Endothelial cell of umbilical vein (primary cell): Measurements from ENCODE around the gene SCGB3A1. TPM values are rescaled to one million over a fixed set of nuclear protein-coding genes. Genes with fewer than 3 reads are reported as not detected.

Experiments used
- BruUV-seq: library from RNA; stranded (reverse); fragments of 400-500 nt; replicated peaks from 2 replicates; lab custom pipeline; 2021; lab: Mats Ljungman, UMichigan
- CTCF ChIA-PET: fragments of 300-600, 350-600 bp; sonication (Branson Sonifier 250); formaldehyde crosslinking; loops from one replicate; lab custom pipeline; 2021; ENCODE audit warnings: antibody characterized with exemption, inconsistent platforms; lab: Charles Lee
- POLR2A ChIA-PET: fragments of 300-600, 350-600 bp; sonication (Branson Sonifier 250); formaldehyde crosslinking; loops from one replicate; lab custom pipeline; 2021; ENCODE audit warnings: antibody characterized with exemption, inconsistent platforms; lab: Charles Lee
- DNase-seq: peaks from one replicate; pipeline ENCODE4 v3.0.0-alpha.2; 2011; ENCODE audit warnings: low read depth, low spot score
- FAIRE-seq: peaks from 2 replicates; lab custom pipeline; 2011; peaks lifted over from hg19 to GRCh38; lab: Jason Lieb, UNC
- H2AFZ ChIP-seq: 2 replicates; pipeline ENCODE4 v1.6.0; 2012; ENCODE audit warnings: low read depth, low read length, control low read depth, inconsistent platforms
- H3K27ac ChIP-seq: 2 replicates; pipeline ENCODE4 v1.5.1; 2011; ENCODE audit warnings: low read depth, mild to moderate bottlenecking, control low read depth, low read length, moderate library complexity; ENCODE audit not compliant: insufficient read depth
- H3K27me3 ChIP-seq, 2 experiments: 2 replicates each; pipeline versions ENCODE4 v1.6.0 to v1.6.1; 2011; ENCODE audit warnings: low read length in 2 of 2, mixed read lengths in 1 of 2; ENCODE audit not compliant: control insufficient read depth in 2 of 2, insufficient read depth in 2 of 2
- H3K36me3 ChIP-seq, 2 experiments: 2 replicates in 1 of 2; 3 replicates in 1 of 2; pipeline ENCODE4 v1.5.1; 2011; ENCODE audit warnings: low read length in 2 of 2, mild to moderate bottlenecking in 1 of 2, moderate library complexity in 1 of 2; ENCODE audit not compliant: control insufficient read depth in 2 of 2, insufficient read depth in 2 of 2; ENCODE audit errors: extremely low read depth in 1 of 2
- H3K4me1 ChIP-seq: 3 replicates; pipeline ENCODE4 v1.5.1; 2011; ENCODE audit warnings: mild to moderate bottlenecking, low read length; ENCODE audit not compliant: control insufficient read depth, insufficient read depth; ENCODE audit errors: extremely low read depth
- H3K4me2 ChIP-seq: 2 replicates; pipeline ENCODE4 v1.6.1; 2011; ENCODE audit warnings: low read length, control low read depth, mixed read lengths; ENCODE audit not compliant: insufficient read depth
- H3K4me3 ChIP-seq, 3 experiments: fragments of 200-600 bp in 1 of 3; sonication (generic), shearing (Covaris generic) in 1 of 3; replicated peaks in 1 of 3; 2 replicates each; pipeline ENCODE4 v1.5.1; 2011 to 2016; ENCODE audit warnings: control low read depth in 3 of 3, low read length in 3 of 3, mild to moderate bottlenecking in 2 of 3, inconsistent platforms in 1 of 3, low read depth in 1 of 3, moderate library complexity in 1 of 3; ENCODE audit not compliant: insufficient read depth in 1 of 3
- H3K79me2 ChIP-seq: 2 replicates; pipeline ENCODE4 v1.6.0; 2012; ENCODE audit warnings: low read length, inconsistent platforms; ENCODE audit not compliant: control insufficient read depth, insufficient read depth
- H3K9ac ChIP-seq: replicated peaks from 2 replicates; pipeline ENCODE3; 2011; ENCODE audit warnings: low read length, control low read depth; ENCODE audit not compliant: insufficient read depth; ENCODE audit errors: extremely low read depth
- H3K9me1 ChIP-seq: replicated peaks from 3 replicates; pipeline ENCODE4 v1.6.0; 2011; ENCODE audit warnings: mild to moderate bottlenecking, low read length; ENCODE audit not compliant: control insufficient read depth, insufficient read depth; ENCODE audit errors: extremely low read depth
- H3K9me3 ChIP-seq: replicated peaks from 2 replicates; pipeline ENCODE4 v1.5.1; 2012; ENCODE audit warnings: low read length, inconsistent platforms; ENCODE audit not compliant: control insufficient read depth, insufficient read depth
- H4K20me1 ChIP-seq: replicated peaks from 2 replicates; pipeline ENCODE3; 2011; ENCODE audit warnings: mild to moderate bottlenecking, low read length; ENCODE audit not compliant: control insufficient read depth, insufficient read depth; ENCODE audit errors: extremely low read depth
- CTCF ChIP-seq, 2 donors: IDR thresholded peaks; 1 replicate in 1 of 2; 2 replicates in 1 of 2; pipeline ENCODE4 v1.5.1; 2011; ENCODE audit warnings: low read length in 2 of 2, mild to moderate bottlenecking in 2 of 2, moderate library complexity in 2 of 2, control low read depth in 1 of 2, inconsistent platforms in 1 of 2, low read depth in 1 of 2; ENCODE audit not compliant: insufficient read depth in 1 of 2; ENCODE audit errors: extremely low read depth in 1 of 2
- EZH2 ChIP-seq: IDR thresholded peaks from 2 replicates; pipeline ENCODE4 v1.6.1; 2012; ENCODE audit warnings: borderline replicate concordance, low read depth, mild to moderate bottlenecking, moderate library complexity, low read length, inconsistent platforms; ENCODE audit not compliant: severe bottlenecking
- FOS ChIP-seq: IDR thresholded peaks from 2 replicates; pipeline ENCODE4 v1.6.1; 2011; ENCODE audit warnings: mild to moderate bottlenecking, low read length, moderate library complexity, borderline replicate concordance; ENCODE audit not compliant: insufficient read depth
- GATA2 ChIP-seq: IDR thresholded peaks from 2 replicates; pipeline ENCODE4 v1.7.0; 2011; ENCODE audit warnings: low read depth, mild to moderate bottlenecking, moderate library complexity, mixed read lengths, low read length; ENCODE audit not compliant: insufficient read length, insufficient read depth
- JUN ChIP-seq: IDR thresholded peaks from 2 replicates; pipeline ENCODE4 v1.6.1; 2011; ENCODE audit warnings: borderline replicate concordance, low read depth; ENCODE audit not compliant: insufficient read length, insufficient read depth
- MAX ChIP-seq: IDR thresholded peaks from 2 replicates; pipeline ENCODE4 v1.6.1; 2011; ENCODE audit not compliant: insufficient read depth, insufficient read length
- MYC ChIP-seq: IDR thresholded peaks from one replicate; pipeline ENCODE4 v1.6.1; 2011; ENCODE audit warnings: mild to moderate bottlenecking, low read depth, low read length
- POLR2A ChIP-seq: IDR thresholded peaks from 2 replicates; pipeline ENCODE4 v1.6.1; 2012; ENCODE audit warnings: low read depth, mild to moderate bottlenecking, control low read depth, low read length
- POLR2AphosphoS5 ChIP-seq: IDR thresholded peaks from 2 replicates; pipeline ENCODE4 v1.6.1; 2012; ENCODE audit warnings: low read depth, mild to moderate bottlenecking, control low read depth, low read length, moderate library complexity; ENCODE audit not compliant: insufficient read depth
- dilution Hi-C: fragments of 300-500 bp; cut with MboI; formaldehyde crosslinking; loops from one replicate; pipeline ENCODE4 v1.15.0; 2019; ENCODE audit warnings: low sequenced_read_pairs; ENCODE audit not compliant: extremely low pct_ligation_motif_present
- intact Hi-C: fragments of 100-400 bp; cut with micrococcal nuclease; formaldehyde crosslinking; loops from one replicate; pipeline ENCODE4 v1.10.0; 2022
- polyA plus RNA-seq, 4 experiments: library from polyadenylated mRNA; depleted of rRNA in 3 of 4; stranded (reverse) in 3 of 4; unstranded in 1 of 4; fragments of >200 nt; gene quantifications; 2 replicates each; pipeline versions ENCODE4 v1.2.1 to v1.2.3, GENCODE V29; 2011 to 2012; ENCODE audit warnings: missing spikeins in 1 of 4
- total RNA-seq: library from RNA; stranded (reverse); gene quantifications from 2 replicates; pipeline ENCODE4 v1.2.3, GENCODE V29; 2021

The SCGB3A1 gene
- total and polyA plus RNA-seq, 2 donors (not counting 3 experiments of a cell fraction or from before 2014, with no cell fraction given): 0.73 TPM; not detected in 1

GRCh38 chr5:180607861-180608571, 16.7 kb upstream of the SCGB3A1 start:
- intact Hi-C loops: loop anchor here (2.0 kb wide), 2 partner anchors 113 to 315 kb away; partner anchors contain the start of genes CNOT6 and MAPK9
- Histone ChIP-seq H3K36me3 (peaks cover 0 to 2% of the 10 kb centered on the region in 2 experiments), H2AFZ (no peak overlapping the region), H3K4me2 (no peak overlapping the region), H3K9me3 (no peaks in the 10 kb centered on the region), H3K9ac (no peak overlapping the region), H3K4me3 (no peak overlapping the region), H3K9me1 (no peaks in the 10 kb centered on the region), H4K20me1 (no peaks in the 10 kb centered on the region), H3K79me2 (no peaks in the 10 kb centered on the region), H3K27me3 (no peaks in the 10 kb centered on the region), H3K27ac (no peak overlapping the region), H3K4me1 (peaks cover under 1% of the 10 kb centered on the region)
- POLR2A ChIA-PET: no interaction called here
- TSS peak; percentile 57 for BruUV-seq
- no peak for TF ChIP-seq POLR2AphosphoS5
- no peak for TF ChIP-seq FOS
- no peak for TF ChIP-seq CTCF (IDR thresholded peaks at IDR 0.05; ENCODE audit: extremely low read depth in 1 of 2, insufficient read depth in 1 of 2, low read depth in 1 of 2, low read length in 2 of 2)
- TF ChIP-seq GATA2: no peak
- no peak for TF ChIP-seq POLR2A
- TF ChIP-seq MYC: no peak
- no peak for TF ChIP-seq JUN
- no peak for TF ChIP-seq EZH2
- no peak for TF ChIP-seq MAX
- CTCF ChIA-PET: no interaction called here
- dilution Hi-C loops: no loop called here
- DNase-seq: no peak
- FAIRE-seq: no peak
